Ishikawa (cell line): Measurements from ENCODE around the gene LGR6.

Experiments
- EP300 ChIP-seq: IDR thresholded peaks from 2 replicates; pipeline ENCODE4 v1.6.1; 2012; ENCODE audit warnings: borderline replicate concordance
- TAF1 ChIP-seq: IDR thresholded peaks from 2 replicates; pipeline ENCODE4 v1.6.1; 2012; ENCODE audit warnings: low read depth, mild to moderate bottlenecking
- TF ChIP-seq, protein P1 (sequence below): IDR thresholded peaks from 2 replicates; pipeline ENCODE4 v1.6.1; 2012; ENCODE audit warnings: low read depth, mild to moderate bottlenecking
- TF ChIP-seq, protein P2 (sequence below): IDR thresholded peaks from 2 replicates; pipeline ENCODE4 v1.6.1; 2012

DNA sequence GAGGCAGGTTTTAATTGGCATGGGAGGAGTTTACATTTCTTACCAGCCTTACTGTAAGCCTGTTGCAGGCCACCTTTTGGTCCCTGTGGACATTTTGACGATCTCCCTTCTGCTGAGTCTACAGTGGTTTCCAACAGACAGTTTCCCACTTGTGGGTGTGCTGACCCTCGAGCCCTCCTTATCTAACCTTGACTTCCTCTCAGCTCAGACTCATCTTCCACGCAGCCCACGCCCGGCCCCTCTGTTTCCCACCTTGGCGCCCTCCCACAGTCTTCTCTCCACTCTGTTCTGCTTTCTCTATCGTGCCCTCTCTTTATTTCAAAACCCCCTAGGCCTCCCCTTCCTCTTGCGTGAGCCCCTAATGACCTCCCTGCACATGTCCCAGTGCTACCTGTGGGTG lies 43.0 kb upstream of the LGR6 start:
- TF ChIP-seq, protein P1, sequence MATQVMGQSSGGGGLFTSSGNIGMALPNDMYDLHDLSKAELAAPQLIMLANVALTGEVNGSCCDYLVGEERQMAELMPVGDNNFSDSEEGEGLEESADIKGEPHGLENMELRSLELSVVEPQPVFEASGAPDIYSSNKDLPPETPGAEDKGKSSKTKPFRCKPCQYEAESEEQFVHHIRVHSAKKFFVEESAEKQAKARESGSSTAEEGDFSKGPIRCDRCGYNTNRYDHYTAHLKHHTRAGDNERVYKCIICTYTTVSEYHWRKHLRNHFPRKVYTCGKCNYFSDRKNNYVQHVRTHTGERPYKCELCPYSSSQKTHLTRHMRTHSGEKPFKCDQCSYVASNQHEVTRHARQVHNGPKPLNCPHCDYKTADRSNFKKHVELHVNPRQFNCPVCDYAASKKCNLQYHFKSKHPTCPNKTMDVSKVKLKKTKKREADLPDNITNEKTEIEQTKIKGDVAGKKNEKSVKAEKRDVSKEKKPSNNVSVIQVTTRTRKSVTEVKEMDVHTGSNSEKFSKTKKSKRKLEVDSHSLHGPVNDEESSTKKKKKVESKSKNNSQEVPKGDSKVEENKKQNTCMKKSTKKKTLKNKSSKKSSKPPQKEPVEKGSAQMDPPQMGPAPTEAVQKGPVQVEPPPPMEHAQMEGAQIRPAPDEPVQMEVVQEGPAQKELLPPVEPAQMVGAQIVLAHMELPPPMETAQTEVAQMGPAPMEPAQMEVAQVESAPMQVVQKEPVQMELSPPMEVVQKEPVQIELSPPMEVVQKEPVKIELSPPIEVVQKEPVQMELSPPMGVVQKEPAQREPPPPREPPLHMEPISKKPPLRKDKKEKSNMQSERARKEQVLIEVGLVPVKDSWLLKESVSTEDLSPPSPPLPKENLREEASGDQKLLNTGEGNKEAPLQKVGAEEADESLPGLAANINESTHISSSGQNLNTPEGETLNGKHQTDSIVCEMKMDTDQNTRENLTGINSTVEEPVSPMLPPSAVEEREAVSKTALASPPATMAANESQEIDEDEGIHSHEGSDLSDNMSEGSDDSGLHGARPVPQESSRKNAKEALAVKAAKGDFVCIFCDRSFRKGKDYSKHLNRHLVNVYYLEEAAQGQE = no peak
- no peak for TF ChIP-seq EP300
- TF ChIP-seq, protein P2, sequence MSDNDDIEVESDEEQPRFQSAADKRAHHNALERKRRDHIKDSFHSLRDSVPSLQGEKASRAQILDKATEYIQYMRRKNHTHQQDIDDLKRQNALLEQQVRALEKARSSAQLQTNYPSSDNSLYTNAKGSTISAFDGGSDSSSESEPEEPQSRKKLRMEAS = no peak
- no peak for TF ChIP-seq TAF1
